Measurements from ENCODE around the gene FBL. TPM values are rescaled to one million over a fixed set of nuclear protein-coding genes. Genes with fewer than 3 reads are reported as not detected.

Gene FBL
- total and polyA plus RNA-seq, 10 of the 15 experiments (the other 5 are each of a cell fraction or from before 2014, with no cell fraction given): 156 to 1,083 (median 478) TPM

- TF ChIP-seq ZNF592 (IDR thresholded peaks at IDR 0.05) (no peak), IRF5 (IDR thresholded peaks at IDR 0.05; ENCODE audit: borderline replicate concordance) (no peak), JUND (IDR thresholded peaks at IDR 0.05; ENCODE audit: low read depth, low read length) (no peak), POLR2AphosphoS5 (IDR thresholded peaks at IDR 0.05; ENCODE audit: low read length) (no peak), RAD21 (IDR thresholded peaks at IDR 0.05; ENCODE audit: insufficient read depth, low read depth, low read length) (no peak), RELB (IDR thresholded peaks at IDR 0.05; ENCODE audit: low read depth) (no peak), SPI1 (IDR thresholded peaks at IDR 0.05; ENCODE audit: borderline replicate concordance, insufficient read depth, low read depth, low read length) (no peak), E2F4 (IDR thresholded peaks at IDR 0.05; ENCODE audit: low read depth, low read length) (no peak), ZNF274 (IDR thresholded peaks at IDR 0.05; ENCODE audit: insufficient read depth, insufficient read length) (no peak), MEF2B (IDR thresholded peaks at IDR 0.05; ENCODE audit: partially characterized antibody, poor library complexity, severe bottlenecking) (no peak), DPF2 (IDR thresholded peaks at IDR 0.05) (no peak), PBX3 (IDR thresholded peaks at IDR 0.05; ENCODE audit: insufficient replicate concordance, low read depth, low read length) (no peak)
Measured at GRCh38 chr19:39871886-39872866, 26.0 kb upstream of the FBL start (continued).

All from GM12878 (cell line).